ENCODE data around the gene CCDC51. TPM values are rescaled to one million over a fixed set of nuclear protein-coding genes. Genes with fewer than 3 reads are reported as not detected.

Gene CCDC51
- total and polyA plus RNA-seq, 2 of the 13 experiments (the other 11 are each of a cell fraction or from before 2014, with no cell fraction given): 18.1 to 29.4 TPM

DNA sequence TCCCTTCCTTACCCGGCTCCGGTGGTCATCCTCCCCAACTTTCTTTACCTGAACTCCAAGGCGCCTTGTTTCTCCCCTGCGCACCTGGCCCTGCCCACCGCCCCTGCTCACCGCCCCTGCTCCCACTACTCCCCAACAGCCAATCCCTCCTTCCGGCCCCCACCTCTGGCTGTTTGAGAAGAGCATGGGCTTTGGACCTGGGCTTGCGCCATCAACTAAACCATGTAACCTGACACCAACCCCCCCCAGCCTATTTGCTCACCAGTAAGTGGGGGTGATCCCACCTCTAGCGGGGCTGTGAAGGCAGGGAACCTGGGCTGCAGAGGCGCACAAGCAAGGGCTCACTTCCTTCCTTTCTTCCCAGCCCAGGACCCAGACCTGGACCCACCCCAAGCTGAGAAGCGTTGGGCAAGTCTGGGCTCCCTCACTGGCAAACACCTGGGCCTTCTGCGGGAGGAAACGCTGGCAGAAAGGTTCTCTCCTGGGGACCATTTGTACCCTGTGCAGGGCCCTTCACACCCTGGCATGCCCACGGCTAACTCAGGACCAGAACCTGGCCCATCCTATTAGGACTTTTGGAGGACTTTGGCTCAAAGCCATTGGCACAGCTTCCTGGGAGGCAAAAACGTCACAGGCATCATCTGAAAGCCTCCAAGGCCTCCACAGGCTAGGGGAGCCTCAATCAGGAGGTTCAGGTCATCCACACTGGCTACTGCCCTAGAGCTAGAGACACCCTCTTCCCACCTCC is 9.8 kb downstream of the CCDC51 start, which contains the start of gene PLXNB1 (continued):
- peak; percentile 80 for TF ChIP-seq TBL1XR1 (IDR thresholded peaks at IDR 0.05; ENCODE audit: borderline replicate concordance, low read length, partially characterized antibody)
- peak; percentile 83 for TF ChIP-seq KAT8 (CRISPR knock-in tag; IDR thresholded peaks at IDR 0.05)
- TF ChIP-seq ZNF570 (CRISPR knock-in tag; IDR thresholded peaks at IDR 0.05; ENCODE audit: borderline replicate concordance): peak; percentile 81; the same call in 1 of the 2 replicates
- TF ChIP-seq ZNF547 (CRISPR knock-in tag; IDR thresholded peaks at IDR 0.05): 0 out of 2 replicates have a peak, but pooled peaks have one; percentile 58
- TF ChIP-seq SETDB1 (CRISPR knock-in tag; IDR thresholded peaks at IDR 0.05; ENCODE audit: borderline replicate concordance): no peak
- TF ChIP-seq, protein P1, sequence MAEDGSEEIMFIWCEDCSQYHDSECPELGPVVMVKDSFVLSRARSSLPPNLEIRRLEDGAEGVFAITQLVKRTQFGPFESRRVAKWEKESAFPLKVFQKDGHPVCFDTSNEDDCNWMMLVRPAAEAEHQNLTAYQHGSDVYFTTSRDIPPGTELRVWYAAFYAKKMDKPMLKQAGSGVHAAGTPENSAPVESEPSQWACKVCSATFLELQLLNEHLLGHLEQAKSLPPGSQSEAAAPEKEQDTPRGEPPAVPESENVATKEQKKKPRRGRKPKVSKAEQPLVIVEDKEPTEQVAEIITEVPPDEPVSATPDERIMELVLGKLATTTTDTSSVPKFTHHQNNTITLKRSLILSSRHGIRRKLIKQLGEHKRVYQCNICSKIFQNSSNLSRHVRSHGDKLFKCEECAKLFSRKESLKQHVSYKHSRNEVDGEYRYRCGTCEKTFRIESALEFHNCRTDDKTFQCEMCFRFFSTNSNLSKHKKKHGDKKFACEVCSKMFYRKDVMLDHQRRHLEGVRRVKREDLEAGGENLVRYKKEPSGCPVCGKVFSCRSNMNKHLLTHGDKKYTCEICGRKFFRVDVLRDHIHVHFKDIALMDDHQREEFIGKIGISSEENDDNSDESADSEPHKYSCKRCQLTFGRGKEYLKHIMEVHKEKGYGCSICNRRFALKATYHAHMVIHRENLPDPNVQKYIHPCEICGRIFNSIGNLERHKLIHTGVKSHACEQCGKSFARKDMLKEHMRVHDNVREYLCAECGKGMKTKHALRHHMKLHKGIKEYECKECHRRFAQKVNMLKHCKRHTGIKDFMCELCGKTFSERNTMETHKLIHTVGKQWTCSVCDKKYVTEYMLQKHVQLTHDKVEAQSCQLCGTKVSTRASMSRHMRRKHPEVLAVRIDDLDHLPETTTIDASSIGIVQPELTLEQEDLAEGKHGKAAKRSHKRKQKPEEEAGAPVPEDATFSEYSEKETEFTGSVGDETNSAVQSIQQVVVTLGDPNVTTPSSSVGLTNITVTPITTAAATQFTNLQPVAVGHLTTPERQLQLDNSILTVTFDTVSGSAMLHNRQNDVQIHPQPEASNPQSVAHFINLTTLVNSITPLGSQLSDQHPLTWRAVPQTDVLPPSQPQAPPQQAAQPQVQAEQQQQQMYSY (CRISPR knock-in tag; IDR thresholded peaks at IDR 0.05): no peak; the same call in 1 of the 2 replicates
- peak; percentile 88; the same call in 1 of the 2 replicates for TF ChIP-seq ZNF558 (CRISPR knock-in tag; IDR thresholded peaks at IDR 0.05; ENCODE audit: borderline replicate concordance)
- peak; percentile 96 for TF ChIP-seq HDAC1 (CRISPR knock-in tag; IDR thresholded peaks at IDR 0.05)
- TF ChIP-seq ZNF562 (CRISPR knock-in tag; IDR thresholded peaks at IDR 0.05; ENCODE audit: borderline replicate concordance): no peak
- TF ChIP-seq, protein P2, sequence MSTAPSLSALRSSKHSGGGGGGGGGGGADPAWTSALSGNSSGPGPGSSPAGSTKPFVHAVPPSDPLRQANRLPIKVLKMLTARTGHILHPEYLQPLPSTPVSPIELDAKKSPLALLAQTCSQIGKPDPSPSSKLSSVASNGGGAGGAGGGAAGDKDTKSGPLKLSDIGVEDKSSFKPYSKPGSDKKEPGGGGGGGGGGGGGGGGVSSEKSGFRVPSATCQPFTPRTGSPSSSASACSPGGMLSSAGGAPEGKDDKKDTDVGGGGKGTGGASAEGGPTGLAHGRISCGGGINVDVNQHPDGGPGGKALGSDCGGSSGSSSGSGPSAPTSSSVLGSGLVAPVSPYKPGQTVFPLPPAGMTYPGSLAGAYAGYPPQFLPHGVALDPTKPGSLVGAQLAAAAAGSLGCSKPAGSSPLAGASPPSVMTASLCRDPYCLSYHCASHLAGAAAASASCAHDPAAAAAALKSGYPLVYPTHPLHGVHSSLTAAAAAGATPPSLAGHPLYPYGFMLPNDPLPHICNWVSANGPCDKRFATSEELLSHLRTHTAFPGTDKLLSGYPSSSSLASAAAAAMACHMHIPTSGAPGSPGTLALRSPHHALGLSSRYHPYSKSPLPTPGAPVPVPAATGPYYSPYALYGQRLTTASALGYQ (CRISPR knock-in tag; IDR thresholded peaks at IDR 0.05): peak; percentile 97
- TF ChIP-seq, protein P3, sequence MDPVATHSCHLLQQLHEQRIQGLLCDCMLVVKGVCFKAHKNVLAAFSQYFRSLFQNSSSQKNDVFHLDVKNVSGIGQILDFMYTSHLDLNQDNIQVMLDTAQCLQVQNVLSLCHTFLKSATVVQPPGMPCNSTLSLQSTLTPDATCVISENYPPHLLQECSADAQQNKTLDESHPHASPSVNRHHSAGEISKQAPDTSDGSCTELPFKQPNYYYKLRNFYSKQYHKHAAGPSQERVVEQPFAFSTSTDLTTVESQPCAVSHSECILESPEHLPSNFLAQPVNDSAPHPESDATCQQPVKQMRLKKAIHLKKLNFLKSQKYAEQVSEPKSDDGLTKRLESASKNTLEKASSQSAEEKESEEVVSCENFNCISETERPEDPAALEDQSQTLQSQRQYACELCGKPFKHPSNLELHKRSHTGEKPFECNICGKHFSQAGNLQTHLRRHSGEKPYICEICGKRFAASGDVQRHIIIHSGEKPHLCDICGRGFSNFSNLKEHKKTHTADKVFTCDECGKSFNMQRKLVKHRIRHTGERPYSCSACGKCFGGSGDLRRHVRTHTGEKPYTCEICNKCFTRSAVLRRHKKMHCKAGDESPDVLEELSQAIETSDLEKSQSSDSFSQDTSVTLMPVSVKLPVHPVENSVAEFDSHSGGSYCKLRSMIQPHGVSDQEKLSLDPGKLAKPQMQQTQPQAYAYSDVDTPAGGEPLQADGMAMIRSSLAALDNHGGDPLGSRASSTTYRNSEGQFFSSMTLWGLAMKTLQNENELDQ (CRISPR knock-in tag; IDR thresholded peaks at IDR 0.05; ENCODE audit: borderline replicate concordance): no peak
- peak; percentile 95 for TF ChIP-seq ZNF781 (CRISPR knock-in tag; IDR thresholded peaks at IDR 0.05; ENCODE audit: borderline replicate concordance, not compliant biosample characterization)
- TF ChIP-seq, protein P4, sequence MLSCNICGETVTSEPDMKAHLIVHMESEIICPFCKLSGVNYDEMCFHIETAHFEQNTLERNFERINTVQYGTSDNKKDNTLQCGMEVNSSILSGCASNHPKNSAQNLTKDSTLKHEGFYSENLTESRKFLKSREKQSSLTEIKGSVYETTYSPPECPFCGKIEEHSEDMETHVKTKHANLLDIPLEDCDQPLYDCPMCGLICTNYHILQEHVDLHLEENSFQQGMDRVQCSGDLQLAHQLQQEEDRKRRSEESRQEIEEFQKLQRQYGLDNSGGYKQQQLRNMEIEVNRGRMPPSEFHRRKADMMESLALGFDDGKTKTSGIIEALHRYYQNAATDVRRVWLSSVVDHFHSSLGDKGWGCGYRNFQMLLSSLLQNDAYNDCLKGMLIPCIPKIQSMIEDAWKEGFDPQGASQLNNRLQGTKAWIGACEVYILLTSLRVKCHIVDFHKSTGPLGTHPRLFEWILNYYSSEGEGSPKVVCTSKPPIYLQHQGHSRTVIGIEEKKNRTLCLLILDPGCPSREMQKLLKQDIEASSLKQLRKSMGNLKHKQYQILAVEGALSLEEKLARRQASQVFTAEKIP (CRISPR knock-in tag; IDR thresholded peaks at IDR 0.05; ENCODE audit: borderline replicate concordance): no peak
- peak; percentile 62; the same call in 1 of the 2 replicates for TF ChIP-seq NKX3-1 (CRISPR knock-in tag; IDR thresholded peaks at IDR 0.05)
- no peak for TF ChIP-seq ZNF30 (CRISPR knock-in tag; IDR thresholded peaks at IDR 0.05)
- TF ChIP-seq POLR2AphosphoS2 (IDR thresholded peaks at IDR 0.05; ENCODE audit: low read depth, low read length): no peak
- TF ChIP-seq FOXK2 (IDR thresholded peaks at IDR 0.05): peak; percentile 63; the same call in 1 of the 2 replicates
- peak; percentile 67; the same call in 1 of the 2 replicates for TF ChIP-seq REL (CRISPR knock-in tag; conservative IDR thresholded peaks at IDR 0.05)
- TF ChIP-seq SRF (IDR thresholded peaks at IDR 0.05; ENCODE audit: low read depth, low read length): no peak
- peak; percentile 87 for TF ChIP-seq POLR2AphosphoS5 (IDR thresholded peaks at IDR 0.05; ENCODE audit: low read depth, low read length)

Data from HepG2 (cell line).